Activated T-cell treated with anti-CD3 and anti-CD28 coated beads for 48 hours (primary cell): ENCODE measurements around the gene FLRT2.

Source experiments
- DNase-seq: peaks from one replicate; pipeline ENCODE4 v3.0.0-alpha.2; 2020; ENCODE audit warnings: low read depth

FLRT2 gene

GRCh38 chr14:85596562-85596961, 66.6 kb downstream of the FLRT2 start:
- DNase-seq, result no peak

GRCh38 chr14:85597701-85598100, 67.8 kb downstream of the FLRT2 start:
- no peak for DNase-seq

- DNase-seq, result no peak
These were observed 70.0 kb downstream of the FLRT2 start for GRCh38 chr14:85599939-85600338.

- no peak for DNase-seq
These were observed 71.3 kb downstream of the FLRT2 start for GRCh38 chr14:85601246-85601645.

- no peak for DNase-seq
These were observed 71.7 kb downstream of the FLRT2 start for GRCh38 chr14:85601690-85602089.

- no peak for DNase-seq
These were observed 72.4 kb downstream of the FLRT2 start for GRCh38 chr14:85602345-85602744.

- DNase-seq, result no peak
These were observed 74.1 kb downstream of the FLRT2 start for GRCh38 chr14:85604021-85604420.

- DNase-seq, result no peak
These were observed 74.8 kb downstream of the FLRT2 start for GRCh38 chr14:85604714-85605113.

GRCh38 chr14:85607651-85608081, 77.7 kb downstream of the FLRT2 start:
- DNase-seq, result no peak

GRCh38 chr14:85613496-85613895, 83.6 kb downstream of the FLRT2 start:
- DNase-seq, result no peak

GRCh38 chr14:85616386-85616885, 86.5 kb downstream of the FLRT2 start:
- DNase-seq, result no peak

- no peak for DNase-seq
These were observed 86.9 kb downstream of the FLRT2 start for GRCh38 chr14:85616886-85617285.

- no peak for DNase-seq
These were observed 87.8 kb downstream of the FLRT2 start for GRCh38 chr14:85617791-85618190.

GRCh38 chr14:85618390-85618789, 88.4 kb downstream of the FLRT2 start:
- no peak for DNase-seq

- DNase-seq, result no peak
These were observed 89.0 kb downstream of the FLRT2 start for GRCh38 chr14:85618978-85619377.

- DNase-seq, result no peak
These were observed 89.9 kb downstream of the FLRT2 start for GRCh38 chr14:85619851-85620250.

GRCh38 chr14:85620947-85621346, 91.0 kb downstream of the FLRT2 start:
- DNase-seq, result no peak

GRCh38 chr14:85622106-85622505, 92.2 kb downstream of the FLRT2 start:
- no peak for DNase-seq

- no peak for DNase-seq
These were observed 93.2 kb downstream of the FLRT2 start for GRCh38 chr14:85622986-85623685.

- no peak for DNase-seq
These were observed 96.1 kb downstream of the FLRT2 start for GRCh38 chr14:85625925-85626585.

- DNase-seq, result no peak
These were observed 104.3 kb downstream of the FLRT2 start for GRCh38 chr14:85634205-85634604.

- DNase-seq, result no peak
These were observed 114.3 kb downstream of the FLRT2 start for GRCh38 chr14:85644211-85644610.

GRCh38 chr14:85653029-85653428, 123.1 kb downstream of the FLRT2 start:
- no peak for DNase-seq
